Transverse colon (tissue), 4 donors: ENCODE measurements around the gene RITA1. TPM values are rescaled to one million over a fixed set of nuclear protein-coding genes. Genes with fewer than 3 reads are reported as not detected.

Experiments
- DNase-seq: peaks from one replicate; pipeline ENCODE4 v3.0.0-alpha.2; 2019
- H3K27ac ChIP-seq, 4 donors: fragments of 200-600 bp; sonication (generic); 2 replicates each; pipeline ENCODE4 v1.5.1; 2016 to 2018; ENCODE audit warnings: inconsistent platforms in 4 of 4
- H3K27me3 ChIP-seq: fragments of 200-600 bp; sonication (generic); 2 replicates; pipeline ENCODE4 v1.5.1; 2017; ENCODE audit warnings: inconsistent platforms
- H3K36me3 ChIP-seq, 4 donors: fragments of 200-600 bp; sonication (generic); 2 replicates each; pipeline ENCODE4 v1.5.1; 2017 to 2019; ENCODE audit warnings: inconsistent platforms in 4 of 4
- H3K4me1 ChIP-seq, 4 donors: fragments of 200-600 bp; sonication (generic); 2 replicates each; pipeline ENCODE4 v1.5.1; 2017 to 2020; ENCODE audit warnings: inconsistent platforms in 4 of 4
- H3K4me3 ChIP-seq, 4 donors: fragments of 200-600 bp; sonication (generic); 1 replicate in 1 of 4; 2 replicates in 3 of 4; pipeline versions ENCODE4 v1.5.1 to v1.6.1; 2017 to 2019; ENCODE audit warnings: inconsistent platforms in 4 of 4
- H3K9me3 ChIP-seq, 2 donors: fragments of 200-600 bp; sonication (generic); 2 replicates each; pipeline ENCODE4 v1.5.1; 2017 to 2019; ENCODE audit warnings: inconsistent platforms in 2 of 2
- EP300 ChIP-seq: sonication (generic); formaldehyde crosslinking; IDR thresholded peaks from one replicate; pipeline ENCODE4 v1.6.1; 2017; ENCODE audit warnings: antibody characterized with exemption, low read depth
- POLR2A ChIP-seq: fragments of 450-650 bp; IDR thresholded peaks from one replicate; pipeline ENCODE4 v1.6.1; 2016; ENCODE audit warnings: antibody characterized with exemption, mild to moderate bottlenecking, moderate library complexity
- POLR2AphosphoS5 ChIP-seq, 3 donors: sonication (generic); formaldehyde crosslinking; IDR thresholded peaks; one replicate each; pipeline ENCODE4 v1.6.1; 2016; ENCODE audit warnings: antibody characterized with exemption in 3 of 3
- WGBS, 2 donors: methylation state at CpG; one replicate each; pipeline ENCODE4 v1.1.5; 2018; ENCODE audit warnings: low coverage in 1 of 2; 5-methylcytosine and 5-hydroxymethylcytosine counted together
- in situ Hi-C, 4 donors: fragments of 200-750 bp; cut with MboI; loops; one replicate each; pipeline versions ENCODE4 v1.15.0 to v1.15.1; 2017; ENCODE audit warnings: low sequenced_read_pairs in 3 of 4, low pct_ligation_motif_present in 1 of 4, low pct_unique_long_range_greater_than_20kb in 1 of 4
- intact Hi-C: fragments of 100-400 bp; cut with DNase I; formaldehyde crosslinking; loops from one replicate; pipeline ENCODE4 v1.15.1; 2023; ENCODE audit warnings: low total_unique reads
- total RNA-seq, 4 donors: library from RNA; depleted of rRNA; stranded (reverse); fragments of >200 nt; gene quantifications; one replicate each; pipeline ENCODE4 v1.1.0, GENCODE V29; 2016
- TF ChIP-seq, protein P1 (sequence below), 5 experiments: fragments of 200-600 bp in 3 of 5; fragments of 450-650 bp in 2 of 5; sonication (generic) in 3 of 5; IDR thresholded peaks; 1 replicate in 2 of 5; 2 replicates in 3 of 5; pipeline ENCODE4 v1.5.1; 2016 to 2017; ENCODE audit warnings: antibody characterized with exemption in 5 of 5, inconsistent platforms in 3 of 5, mild to moderate bottlenecking in 2 of 5, moderate library complexity in 1 of 5

RITA1 gene
- total RNA-seq, 4 donors from 2014 or later, result 17.5 to 41.5 (median 23.8) TPM

DNA sequence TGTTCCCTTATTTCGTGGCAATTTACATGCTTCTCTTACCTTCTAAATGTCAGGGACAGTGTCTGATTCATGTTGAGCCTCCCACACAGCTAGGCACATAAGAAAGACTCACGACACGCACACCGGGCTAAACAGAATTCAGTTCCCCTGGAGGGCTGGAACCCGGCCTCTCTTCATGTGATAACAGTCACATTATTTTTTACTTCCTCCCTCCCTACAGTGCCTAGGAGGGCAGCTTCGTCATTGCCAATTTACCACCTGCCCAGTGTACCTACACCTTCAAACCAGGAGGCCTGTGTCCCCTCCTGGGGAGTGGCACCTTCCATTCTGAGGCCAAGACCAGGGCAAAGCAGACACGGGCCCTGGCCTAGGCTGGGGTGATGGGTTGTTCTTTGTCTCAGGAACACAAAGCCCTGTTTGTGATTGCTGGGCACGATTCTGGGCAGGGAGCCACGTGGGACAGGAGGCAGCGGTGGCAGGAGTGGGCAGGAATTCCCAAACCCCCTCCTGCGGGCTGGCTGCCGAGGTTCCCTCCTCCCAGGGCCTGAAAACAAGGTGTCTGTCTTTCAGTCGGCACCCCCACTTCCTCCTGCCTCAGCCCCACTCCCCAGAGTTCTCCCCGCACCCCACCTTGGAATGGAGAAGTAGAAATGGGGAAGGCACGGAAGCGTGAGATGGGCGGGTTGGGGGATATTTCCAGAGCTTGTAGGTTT is 43.2 kb upstream of the RITA1 start:
- WGBS, 2 donors, result 38 to 40% methylated on average over 7 to 17 of the region's 17 CpGs
- DNase-seq, result peak; percentile 77
- peak overlapping the region; percentile 53 to 66 (median 60) for H3K27ac ChIP-seq
- no peaks in the 10 kb centered on the region for H3K9me3 ChIP-seq
- peaks cover 0 to 18% (median 15%) of the 10 kb centered on the region in 4 donors for H3K4me1 ChIP-seq
- TF ChIP-seq, protein P1, sequence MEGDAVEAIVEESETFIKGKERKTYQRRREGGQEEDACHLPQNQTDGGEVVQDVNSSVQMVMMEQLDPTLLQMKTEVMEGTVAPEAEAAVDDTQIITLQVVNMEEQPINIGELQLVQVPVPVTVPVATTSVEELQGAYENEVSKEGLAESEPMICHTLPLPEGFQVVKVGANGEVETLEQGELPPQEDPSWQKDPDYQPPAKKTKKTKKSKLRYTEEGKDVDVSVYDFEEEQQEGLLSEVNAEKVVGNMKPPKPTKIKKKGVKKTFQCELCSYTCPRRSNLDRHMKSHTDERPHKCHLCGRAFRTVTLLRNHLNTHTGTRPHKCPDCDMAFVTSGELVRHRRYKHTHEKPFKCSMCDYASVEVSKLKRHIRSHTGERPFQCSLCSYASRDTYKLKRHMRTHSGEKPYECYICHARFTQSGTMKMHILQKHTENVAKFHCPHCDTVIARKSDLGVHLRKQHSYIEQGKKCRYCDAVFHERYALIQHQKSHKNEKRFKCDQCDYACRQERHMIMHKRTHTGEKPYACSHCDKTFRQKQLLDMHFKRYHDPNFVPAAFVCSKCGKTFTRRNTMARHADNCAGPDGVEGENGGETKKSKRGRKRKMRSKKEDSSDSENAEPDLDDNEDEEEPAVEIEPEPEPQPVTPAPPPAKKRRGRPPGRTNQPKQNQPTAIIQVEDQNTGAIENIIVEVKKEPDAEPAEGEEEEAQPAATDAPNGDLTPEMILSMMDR (IDR thresholded peaks at IDR 0.05), result no peak
- TF ChIP-seq POLR2AphosphoS5 (IDR thresholded peaks at IDR 0.05) (no peak), EP300 (no peak)
- no peaks in the 10 kb centered on the region for H3K36me3 ChIP-seq
- in situ Hi-C loops, result no loop called here
- intact Hi-C loops, result no loop called here
- H3K27me3 ChIP-seq, result no peaks in the 10 kb centered on the region
- no peak overlapping the region for H3K4me3 ChIP-seq

DNA sequence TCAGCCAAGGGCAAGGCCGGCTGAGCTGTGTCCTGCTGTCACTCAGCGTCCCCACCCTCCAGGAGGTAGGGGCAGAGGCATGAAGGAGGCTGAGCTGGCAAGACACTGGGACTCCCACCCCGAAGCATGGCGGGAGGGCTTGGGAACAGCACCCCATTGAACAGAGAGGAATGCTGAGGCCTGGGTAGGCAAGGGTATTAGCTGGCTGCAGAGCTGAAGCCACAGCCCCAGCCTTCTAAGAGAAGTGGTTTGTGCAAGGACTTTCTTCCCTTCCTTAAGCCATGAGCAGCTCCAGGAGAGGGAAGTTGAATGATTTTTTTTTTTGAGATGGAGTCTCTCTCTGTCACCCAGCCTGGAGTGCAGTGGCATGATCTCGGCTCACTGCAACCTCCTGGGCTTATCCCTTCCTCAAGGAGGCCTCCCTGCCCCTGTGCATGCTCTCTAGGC is 42.6 kb upstream of the RITA1 start:
- 46 to 58% methylated on average over 2 to 5 of the region's 5 CpGs for WGBS, 2 donors
- DNase-seq, result no peak
- peak overlapping the region; percentile 53 to 66 (median 60) for H3K27ac ChIP-seq
- H3K9me3 ChIP-seq, result no peaks in the 10 kb centered on the region
- TF ChIP-seq, protein P1 (IDR thresholded peaks at IDR 0.05), result no peak
- TF ChIP-seq EP300 (no peak), POLR2A (no peak), POLR2AphosphoS5 (IDR thresholded peaks at IDR 0.05) (no peak)
- in situ Hi-C loops (no loop called here), intact Hi-C loops (no loop called here)
- H3K27me3 ChIP-seq, result no peaks in the 10 kb centered on the region
- H3K4me3 ChIP-seq, result no peak overlapping the region
- H3K4me1 ChIP-seq, result peaks cover 0 to 18% (median 15%) of the 10 kb centered on the region in 4 donors
- H3K36me3 ChIP-seq, result no peaks in the 10 kb centered on the region

DNA sequence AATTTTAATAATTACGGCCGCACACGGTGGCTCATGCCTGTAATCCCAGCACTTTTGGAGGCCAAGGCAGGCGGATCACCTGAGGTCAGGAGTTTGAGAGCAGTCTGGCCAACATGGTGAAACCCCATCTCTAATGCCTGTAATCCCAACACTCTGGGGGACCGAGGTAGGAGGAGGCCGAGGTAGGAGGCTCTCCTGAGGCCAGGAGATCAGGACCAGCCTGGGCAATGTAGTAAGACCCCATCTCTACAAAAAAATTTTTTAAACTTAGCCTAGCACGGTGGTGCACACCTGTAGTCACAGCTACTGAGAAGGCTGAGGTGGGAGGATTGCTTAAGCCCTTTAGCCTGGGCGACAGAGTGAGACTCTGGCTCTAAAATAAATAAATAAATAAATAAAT is 41.6 kb upstream of the RITA1 start:
- no peak for DNase-seq
- WGBS, 2 donors, result 87% methylated on average over 8 of the region's 8 CpGs; no CpG with 5 or more reads in 1 of the 2 donors
- Histone ChIP-seq H3K4me1 (peaks cover 0 to 18% (median 15%) of the 10 kb centered on the region in 4 donors), H3K27ac (no peak overlapping the region), H3K36me3 (no peaks in the 10 kb centered on the region), H3K27me3 (no peaks in the 10 kb centered on the region), H3K4me3 (no peak overlapping the region), H3K9me3 (no peaks in the 10 kb centered on the region)
- in situ Hi-C loops, result no loop called here
- TF ChIP-seq, protein P1 (IDR thresholded peaks at IDR 0.05), result no peak
- TF ChIP-seq POLR2A, result no peak
- no peak for TF ChIP-seq POLR2AphosphoS5 (IDR thresholded peaks at IDR 0.05)
- TF ChIP-seq EP300, result no peak
- intact Hi-C loops, result no loop called here

DNA sequence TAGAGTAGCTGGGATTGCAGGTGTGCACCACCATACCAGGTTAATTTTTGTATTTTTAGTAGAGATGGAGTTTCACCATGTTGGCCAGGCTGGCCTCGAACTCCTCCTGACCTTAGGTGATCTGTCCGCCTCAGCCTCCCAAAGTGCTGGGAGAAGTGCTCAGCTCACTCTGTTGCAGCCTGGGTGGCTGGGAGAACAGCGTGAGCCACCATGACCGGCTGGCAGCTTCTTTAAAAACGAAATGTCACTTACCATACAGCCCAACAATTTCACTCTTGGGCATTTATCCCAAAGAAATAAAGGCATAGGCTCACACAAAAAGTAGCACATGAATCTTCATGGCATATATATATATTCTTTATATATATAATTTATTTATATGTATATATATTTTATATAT is 40.7 kb upstream of the RITA1 start:
- 70 to 81% methylated on average over 4 to 5 of the region's 5 CpGs for WGBS, 2 donors
- no peaks in the 10 kb centered on the region for H3K36me3 ChIP-seq
- H3K27me3 ChIP-seq, result no peaks in the 10 kb centered on the region
- no peak for TF ChIP-seq EP300
- H3K4me3 ChIP-seq, result no peak overlapping the region
- H3K4me1 ChIP-seq, result peaks cover 5 to 23% (median 22%) of the 10 kb centered on the region in 4 donors
- no peak for DNase-seq
- intact Hi-C loops, result no loop called here
- in situ Hi-C loops, result no loop called here
- no peak overlapping the region for H3K27ac ChIP-seq
- H3K9me3 ChIP-seq, result no peaks in the 10 kb centered on the region
